Panc1 (cell line): ENCODE data around the gene GPR137B. TPM values are rescaled to one million over a fixed set of nuclear protein-coding genes. Genes with fewer than 3 reads are reported as not detected.

Experiments
- ATAC-seq: fragments of 200-7000 bp; cut with Tn5 transposase; 2 replicates; pipeline ENCODE4 v1.9.1; 2020; ENCODE audit warnings: mild to moderate bottlenecking, moderate library complexity
- BruUV-seq: library from RNA; stranded (reverse); fragments of 400-500 nt; replicated peaks from 2 replicates; lab custom pipeline; 2021; lab: Mats Ljungman, UMichigan
- CTCF ChIA-PET: fragments of 300-600 bp; sonication (Branson Sonifier 250); formaldehyde crosslinking; loops from one replicate; lab custom pipeline; 2022; ENCODE audit warnings: antibody characterized with exemption; lab: Charles Lee
- POLR2A ChIA-PET: fragments of 300-600 bp; sonication (Branson Sonifier 250); formaldehyde crosslinking; loops from one replicate; lab custom pipeline; 2022; ENCODE audit warnings: antibody characterized with exemption; lab: Charles Lee
- DNase-seq: peaks from one replicate; pipeline ENCODE4 v3.0.0-alpha.2; 2010; ENCODE audit warnings: low read depth, low spot score
- H3K27ac ChIP-seq: 2 replicates; pipeline ENCODE4 v1.5.1; 2011; ENCODE audit warnings: mild to moderate bottlenecking, low read length, inconsistent platforms
- H3K27me3 ChIP-seq: fragments of 200-500 bp; sonication (Bioruptor generic); 2 replicates; pipeline ENCODE4 v1.6.0; 2014; ENCODE audit warnings: low read length, inconsistent platforms; ENCODE audit not compliant: control insufficient read depth, insufficient read depth
- H3K36me3 ChIP-seq: fragments of 200-500 bp; sonication (Bioruptor generic); 2 replicates; pipeline ENCODE4 v1.5.1; 2014; ENCODE audit warnings: inconsistent platforms, mild to moderate bottlenecking, low read length, moderate library complexity; ENCODE audit not compliant: control insufficient read depth, insufficient read depth
- H3K4me1 ChIP-seq: 2 replicates; pipeline ENCODE4 v1.5.1; 2011; ENCODE audit warnings: inconsistent platforms, mild to moderate bottlenecking, low read length, moderate library complexity; ENCODE audit not compliant: control insufficient read depth, insufficient read depth
- H3K4me3 ChIP-seq, 2 experiments: 2 replicates each; pipeline ENCODE4 v1.5.1; 2011 to 2012; ENCODE audit warnings: low read depth in 2 of 2, low read length in 2 of 2, mild to moderate bottlenecking in 2 of 2, inconsistent platforms in 1 of 2, moderate library complexity in 1 of 2
- H3K9me3 ChIP-seq: fragments of 200-500 bp; sonication (Bioruptor generic); 2 replicates; pipeline ENCODE4 v1.5.1; 2014; ENCODE audit warnings: low read depth, mild to moderate bottlenecking, inconsistent platforms, low read length, moderate library complexity; ENCODE audit not compliant: control insufficient read depth, insufficient read depth
- POLR2AphosphoS5 ChIP-seq: IDR thresholded peaks from 2 replicates; pipeline ENCODE4 v1.6.1; 2012; ENCODE audit warnings: mild to moderate bottlenecking, low read depth, low read length, moderate library complexity
- SIN3A ChIP-seq: IDR thresholded peaks from 2 replicates; pipeline ENCODE4 v1.6.1; 2012; ENCODE audit warnings: low read depth, mild to moderate bottlenecking, low read length, moderate library complexity, borderline replicate concordance; ENCODE audit not compliant: insufficient read depth
- in situ Hi-C: cut with HindIII; loops from 2 replicates; pipeline ENCODE4 v1.10.0; 2016; ENCODE audit warnings: low sequenced_read_pairs, low pct_unique_long_range_greater_than_20kb
- intact Hi-C: fragments of 100-400 bp; cut with micrococcal nuclease; formaldehyde crosslinking; loops from one replicate; pipeline ENCODE4 v1.10.0; 2022; ENCODE audit not compliant: unreplicated experiment
- total RNA-seq: library from RNA; stranded (reverse); gene quantifications from one replicate; pipeline ENCODE4 v1.2.1, GENCODE V29; 2021; ENCODE audit not compliant: unreplicated experiment
- TF ChIP-seq, protein P1 (sequence below): fragments of 450-650 bp; IDR thresholded peaks from 2 replicates; pipeline ENCODE4 v1.5.1; 2017; ENCODE audit warnings: mild to moderate bottlenecking
- TF ChIP-seq, protein P2 (sequence below), 2 experiments: IDR thresholded peaks; 2 replicates each; pipeline ENCODE4 v1.6.1; 2011 to 2012; ENCODE audit warnings: low read depth in 2 of 2, control low read depth in 1 of 2, low read length in 1 of 2, mild to moderate bottlenecking in 1 of 2, moderate library complexity in 1 of 2; ENCODE audit not compliant: insufficient read depth in 1 of 2

The GPR137B gene
- total RNA-seq, 1 experiment from 2014 or later = 25.3 TPM

DNA sequence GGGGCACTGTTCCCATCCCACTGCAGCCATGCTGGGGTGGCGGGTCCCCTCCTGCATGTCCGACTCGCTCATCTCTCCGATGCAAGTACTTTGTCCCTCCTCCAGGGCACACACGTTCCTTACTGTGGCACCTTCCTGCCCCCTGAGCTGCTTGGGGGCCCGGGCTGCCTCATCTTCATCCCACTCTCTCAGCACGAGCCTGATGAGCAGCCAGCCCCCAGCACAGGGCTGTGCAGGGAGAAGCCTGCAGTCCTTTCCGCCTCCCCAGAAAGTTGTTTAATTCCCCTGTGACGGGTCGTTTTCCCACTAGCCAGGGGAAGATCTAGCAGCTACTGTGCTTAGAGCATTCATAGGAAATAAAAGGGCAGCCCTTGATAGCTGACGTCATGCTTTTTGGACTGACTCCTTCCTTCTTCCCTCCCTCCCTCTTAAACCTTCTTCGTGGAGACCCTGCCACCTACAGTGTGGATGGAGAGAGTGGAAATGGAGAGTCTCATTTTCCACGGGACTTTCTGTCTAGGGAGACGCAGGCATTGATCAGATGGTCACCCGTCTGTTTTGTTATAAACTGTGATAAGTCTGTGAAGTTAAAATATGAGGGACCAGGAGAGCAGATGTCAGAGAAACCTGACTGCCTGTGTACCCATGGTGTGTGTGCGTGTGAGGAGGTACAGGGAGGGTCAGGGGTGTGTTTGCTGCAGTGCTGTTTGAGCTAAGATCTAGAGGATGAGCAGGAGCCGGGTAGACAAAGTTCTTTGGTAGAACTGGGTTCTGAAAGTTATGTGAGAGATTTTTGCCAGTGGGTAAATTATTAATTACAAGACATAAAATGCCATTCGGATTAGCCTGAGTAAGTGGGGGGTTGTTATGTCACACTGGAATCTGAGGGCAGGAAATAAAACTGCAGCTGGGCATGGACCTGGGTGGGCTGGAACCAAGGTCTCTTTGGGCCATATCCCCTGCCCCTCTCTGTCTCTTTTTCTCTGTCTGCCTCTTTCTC is 34.3 kb downstream of the GPR137B start:
- Histone ChIP-seq H3K9me3 (no peaks in the 10 kb centered on the region), H3K27ac (no peak overlapping the region), H3K36me3 (no peaks in the 10 kb centered on the region), H3K4me3 (no peak overlapping the region), H3K27me3 (no peaks in the 10 kb centered on the region), H3K4me1 (no peaks in the 10 kb centered on the region)
- CTCF ChIA-PET = interaction anchor here (0.6 to 0.7 kb wide), 2 partner anchors 44 to 165 kb away, joined by 3 to 7 read pairs; no protein-coding TSS in a partner anchor
- no TSS peak for BruUV-seq
- intact Hi-C loops (no loop called here), in situ Hi-C loops (no loop called here)
- ATAC-seq (0 out of 2 replicates have a peak, but pooled peaks have one; percentile 39), DNase-seq (no peak)
- POLR2A ChIA-PET = no interaction called here
- TF ChIP-seq SIN3A (no peak), POLR2AphosphoS5 (no peak)
- TF ChIP-seq, protein P1, sequence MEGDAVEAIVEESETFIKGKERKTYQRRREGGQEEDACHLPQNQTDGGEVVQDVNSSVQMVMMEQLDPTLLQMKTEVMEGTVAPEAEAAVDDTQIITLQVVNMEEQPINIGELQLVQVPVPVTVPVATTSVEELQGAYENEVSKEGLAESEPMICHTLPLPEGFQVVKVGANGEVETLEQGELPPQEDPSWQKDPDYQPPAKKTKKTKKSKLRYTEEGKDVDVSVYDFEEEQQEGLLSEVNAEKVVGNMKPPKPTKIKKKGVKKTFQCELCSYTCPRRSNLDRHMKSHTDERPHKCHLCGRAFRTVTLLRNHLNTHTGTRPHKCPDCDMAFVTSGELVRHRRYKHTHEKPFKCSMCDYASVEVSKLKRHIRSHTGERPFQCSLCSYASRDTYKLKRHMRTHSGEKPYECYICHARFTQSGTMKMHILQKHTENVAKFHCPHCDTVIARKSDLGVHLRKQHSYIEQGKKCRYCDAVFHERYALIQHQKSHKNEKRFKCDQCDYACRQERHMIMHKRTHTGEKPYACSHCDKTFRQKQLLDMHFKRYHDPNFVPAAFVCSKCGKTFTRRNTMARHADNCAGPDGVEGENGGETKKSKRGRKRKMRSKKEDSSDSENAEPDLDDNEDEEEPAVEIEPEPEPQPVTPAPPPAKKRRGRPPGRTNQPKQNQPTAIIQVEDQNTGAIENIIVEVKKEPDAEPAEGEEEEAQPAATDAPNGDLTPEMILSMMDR = no peak

DNA sequence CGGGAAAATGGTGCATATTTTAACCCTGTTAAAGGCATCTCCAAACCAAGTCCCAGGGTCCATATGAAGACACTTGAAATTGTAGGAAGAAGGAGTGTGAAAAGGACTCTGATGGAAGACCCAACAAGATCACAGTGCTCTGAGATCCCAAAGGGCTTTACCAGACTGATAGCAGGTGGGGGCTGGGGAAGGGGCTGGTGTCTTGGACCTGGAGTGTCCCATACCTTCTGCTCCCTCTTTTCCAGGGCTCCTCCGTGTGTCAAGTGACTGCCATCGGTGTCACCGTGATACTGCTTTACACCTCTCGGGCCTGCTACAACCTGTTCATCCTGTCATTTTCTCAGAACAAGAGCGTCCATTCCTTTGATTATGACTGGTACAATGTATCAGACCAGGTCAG is 37.3 kb downstream of the GPR137B start:
- no peak overlapping the region for H3K27ac ChIP-seq
- intact Hi-C loops = no loop called here
- DNase-seq (no peak), ATAC-seq (no peak)
- POLR2A ChIA-PET = interaction anchor here (0.6 kb wide), 1 partner anchor 155 kb away, joined by 5 read pairs; no protein-coding TSS in a partner anchor
- H3K36me3 ChIP-seq = no peaks in the 10 kb centered on the region
- no peak overlapping the region for H3K4me3 ChIP-seq
- no peaks in the 10 kb centered on the region for H3K27me3 ChIP-seq
- no TSS peak for BruUV-seq
- TF ChIP-seq, protein P2, sequence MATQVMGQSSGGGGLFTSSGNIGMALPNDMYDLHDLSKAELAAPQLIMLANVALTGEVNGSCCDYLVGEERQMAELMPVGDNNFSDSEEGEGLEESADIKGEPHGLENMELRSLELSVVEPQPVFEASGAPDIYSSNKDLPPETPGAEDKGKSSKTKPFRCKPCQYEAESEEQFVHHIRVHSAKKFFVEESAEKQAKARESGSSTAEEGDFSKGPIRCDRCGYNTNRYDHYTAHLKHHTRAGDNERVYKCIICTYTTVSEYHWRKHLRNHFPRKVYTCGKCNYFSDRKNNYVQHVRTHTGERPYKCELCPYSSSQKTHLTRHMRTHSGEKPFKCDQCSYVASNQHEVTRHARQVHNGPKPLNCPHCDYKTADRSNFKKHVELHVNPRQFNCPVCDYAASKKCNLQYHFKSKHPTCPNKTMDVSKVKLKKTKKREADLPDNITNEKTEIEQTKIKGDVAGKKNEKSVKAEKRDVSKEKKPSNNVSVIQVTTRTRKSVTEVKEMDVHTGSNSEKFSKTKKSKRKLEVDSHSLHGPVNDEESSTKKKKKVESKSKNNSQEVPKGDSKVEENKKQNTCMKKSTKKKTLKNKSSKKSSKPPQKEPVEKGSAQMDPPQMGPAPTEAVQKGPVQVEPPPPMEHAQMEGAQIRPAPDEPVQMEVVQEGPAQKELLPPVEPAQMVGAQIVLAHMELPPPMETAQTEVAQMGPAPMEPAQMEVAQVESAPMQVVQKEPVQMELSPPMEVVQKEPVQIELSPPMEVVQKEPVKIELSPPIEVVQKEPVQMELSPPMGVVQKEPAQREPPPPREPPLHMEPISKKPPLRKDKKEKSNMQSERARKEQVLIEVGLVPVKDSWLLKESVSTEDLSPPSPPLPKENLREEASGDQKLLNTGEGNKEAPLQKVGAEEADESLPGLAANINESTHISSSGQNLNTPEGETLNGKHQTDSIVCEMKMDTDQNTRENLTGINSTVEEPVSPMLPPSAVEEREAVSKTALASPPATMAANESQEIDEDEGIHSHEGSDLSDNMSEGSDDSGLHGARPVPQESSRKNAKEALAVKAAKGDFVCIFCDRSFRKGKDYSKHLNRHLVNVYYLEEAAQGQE (IDR thresholded peaks at IDR 0.05; ENCODE audit: insufficient read depth in 1 of 2, low read depth in 2 of 2, low read length in 1 of 2) = no peak
- TF ChIP-seq, protein P1 = no peak
- H3K4me1 ChIP-seq = no peaks in the 10 kb centered on the region
- CTCF ChIA-PET = interaction anchor here (0.6 kb wide), 1 partner anchor 311 kb away, joined by 3 read pairs; no protein-coding TSS in a partner anchor
- no peaks in the 10 kb centered on the region for H3K9me3 ChIP-seq
- in situ Hi-C loops = no loop called here
